AG09309 (cell line): ENCODE results near the gene TRIM46.
"Not testable (repeated sequence)": the region's sequence is repeated elsewhere in the genome, so short reads cannot be mapped to it uniquely, and the experiment has no call there.

Experiments used
- DNase-seq: peaks from one replicate; pipeline ENCODE4 v3.0.0-alpha.2; 2010; ENCODE audit warnings: low read depth
- H3K4me3 ChIP-seq: 2 replicates; pipeline ENCODE4 v1.5.1; 2011; ENCODE audit warnings: mild to moderate bottlenecking, low read depth, low read length, moderate library complexity; ENCODE audit not compliant: control insufficient read depth
- TF ChIP-seq, protein P1 (sequence below): IDR thresholded peaks from 2 replicates; pipeline ENCODE4 v1.5.1; 2011; ENCODE audit warnings: mild to moderate bottlenecking, low read depth, low read length, inconsistent platforms; ENCODE audit not compliant: insufficient read depth, control insufficient read depth; ENCODE audit errors: missing control alignments

TRIM46 gene

DNA sequence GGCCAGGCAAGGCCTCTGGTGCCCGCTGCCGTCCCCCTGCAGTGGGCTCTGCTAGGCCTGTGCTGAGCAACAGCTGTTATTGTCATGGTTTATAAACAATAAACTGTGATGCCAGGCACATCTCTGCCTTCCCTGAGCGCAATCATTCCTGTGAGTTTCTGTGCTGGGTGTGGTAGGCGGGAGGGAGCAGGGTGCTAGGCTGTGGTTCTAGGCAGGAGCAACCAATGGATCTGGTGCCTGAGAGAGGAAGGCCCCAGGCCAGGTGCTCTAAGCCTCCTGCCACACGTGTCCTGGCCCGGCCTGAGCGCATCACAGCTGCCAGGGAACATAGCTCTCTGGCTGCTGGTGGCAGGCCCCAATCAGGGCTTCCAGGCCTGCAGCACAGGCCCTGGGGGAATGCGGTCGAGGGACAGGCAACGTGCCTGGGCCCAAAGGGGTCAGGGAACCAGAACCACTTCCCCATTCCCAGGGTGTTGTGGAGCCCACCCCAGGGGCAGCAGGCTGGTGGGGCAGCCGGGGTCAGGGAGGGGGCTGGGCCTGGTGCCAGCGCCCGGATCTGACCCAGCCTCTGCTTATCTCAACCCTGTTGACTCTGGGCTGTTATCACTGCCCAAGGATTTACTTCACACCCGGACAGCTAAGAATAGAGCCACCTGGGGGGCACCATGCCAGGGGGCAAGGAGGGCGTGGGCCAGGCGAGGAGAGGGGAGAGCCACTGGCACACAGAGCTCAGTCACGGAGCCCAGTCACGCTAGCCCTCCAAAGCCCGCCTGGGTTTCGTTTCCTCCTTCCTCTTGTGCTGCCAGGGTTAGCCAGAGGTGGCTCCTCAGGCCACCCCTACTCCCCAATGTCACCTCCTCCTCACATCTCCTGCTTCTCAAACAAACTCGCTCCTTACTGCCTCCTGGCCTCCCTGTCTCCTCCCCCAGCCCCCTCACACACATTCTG, 11.5 kb downstream of the TRIM46 start:
- DNase-seq: no peak
- TF ChIP-seq, protein P1, sequence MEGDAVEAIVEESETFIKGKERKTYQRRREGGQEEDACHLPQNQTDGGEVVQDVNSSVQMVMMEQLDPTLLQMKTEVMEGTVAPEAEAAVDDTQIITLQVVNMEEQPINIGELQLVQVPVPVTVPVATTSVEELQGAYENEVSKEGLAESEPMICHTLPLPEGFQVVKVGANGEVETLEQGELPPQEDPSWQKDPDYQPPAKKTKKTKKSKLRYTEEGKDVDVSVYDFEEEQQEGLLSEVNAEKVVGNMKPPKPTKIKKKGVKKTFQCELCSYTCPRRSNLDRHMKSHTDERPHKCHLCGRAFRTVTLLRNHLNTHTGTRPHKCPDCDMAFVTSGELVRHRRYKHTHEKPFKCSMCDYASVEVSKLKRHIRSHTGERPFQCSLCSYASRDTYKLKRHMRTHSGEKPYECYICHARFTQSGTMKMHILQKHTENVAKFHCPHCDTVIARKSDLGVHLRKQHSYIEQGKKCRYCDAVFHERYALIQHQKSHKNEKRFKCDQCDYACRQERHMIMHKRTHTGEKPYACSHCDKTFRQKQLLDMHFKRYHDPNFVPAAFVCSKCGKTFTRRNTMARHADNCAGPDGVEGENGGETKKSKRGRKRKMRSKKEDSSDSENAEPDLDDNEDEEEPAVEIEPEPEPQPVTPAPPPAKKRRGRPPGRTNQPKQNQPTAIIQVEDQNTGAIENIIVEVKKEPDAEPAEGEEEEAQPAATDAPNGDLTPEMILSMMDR: no peak
- H3K4me3 ChIP-seq: no peak overlapping the region

DNA sequence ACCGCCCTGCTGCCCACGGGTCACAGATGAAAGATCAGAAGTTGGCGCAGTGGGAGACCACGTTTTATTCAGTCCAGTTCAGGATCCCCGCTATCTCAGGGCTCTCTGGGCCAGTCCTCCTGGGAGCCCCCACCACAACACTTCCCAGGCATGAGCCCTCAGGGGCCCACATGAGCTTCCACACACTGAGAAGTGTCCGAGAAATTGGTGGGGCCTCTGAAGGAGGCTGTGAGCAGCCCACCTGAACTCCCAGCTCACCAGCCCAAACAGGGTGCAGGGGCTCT, 12.1 kb downstream of the TRIM46 start:
- no peak for DNase-seq
- TF ChIP-seq, protein P1: no peak
- no peak overlapping the region for H3K4me3 ChIP-seq

DNA sequence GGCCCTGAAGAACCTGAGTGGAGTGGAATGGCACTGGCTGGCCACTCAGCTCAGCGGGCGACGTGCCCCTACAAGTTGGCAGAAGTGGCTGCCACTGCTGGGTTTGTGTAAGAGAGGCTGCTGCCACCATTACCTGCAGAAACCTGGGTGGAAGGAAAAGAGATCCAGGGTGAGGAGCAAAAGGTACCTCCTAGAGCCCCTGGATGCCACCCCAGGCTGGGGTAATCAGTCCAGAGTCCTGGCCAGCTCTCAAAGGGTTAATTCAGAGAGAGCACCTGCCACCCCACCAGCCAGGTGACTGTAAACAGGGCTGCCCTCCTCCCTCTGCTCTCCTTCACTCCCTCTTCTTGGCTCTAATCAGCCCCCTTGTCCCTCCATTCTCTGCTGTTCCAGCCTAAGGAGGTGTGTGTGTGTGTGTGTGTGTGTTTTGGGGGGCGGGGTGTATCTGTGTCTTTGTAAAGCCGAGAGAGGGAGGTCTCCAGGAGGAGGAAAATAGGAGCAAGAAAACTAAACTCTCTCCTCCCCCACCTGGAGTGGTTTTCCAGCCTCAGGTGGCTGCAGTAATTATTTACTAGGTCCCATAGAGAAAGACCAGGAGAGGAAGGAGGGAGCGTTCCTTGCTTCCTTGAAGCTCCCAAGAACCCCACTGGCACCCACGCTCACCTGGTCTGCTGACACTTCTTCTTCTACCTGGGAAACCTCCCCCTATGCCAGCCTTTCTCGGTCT, 12.6 kb downstream of the TRIM46 start:
- TF ChIP-seq, protein P1: no peak
- H3K4me3 ChIP-seq: no peak overlapping the region
- DNase-seq: no peak

DNA sequence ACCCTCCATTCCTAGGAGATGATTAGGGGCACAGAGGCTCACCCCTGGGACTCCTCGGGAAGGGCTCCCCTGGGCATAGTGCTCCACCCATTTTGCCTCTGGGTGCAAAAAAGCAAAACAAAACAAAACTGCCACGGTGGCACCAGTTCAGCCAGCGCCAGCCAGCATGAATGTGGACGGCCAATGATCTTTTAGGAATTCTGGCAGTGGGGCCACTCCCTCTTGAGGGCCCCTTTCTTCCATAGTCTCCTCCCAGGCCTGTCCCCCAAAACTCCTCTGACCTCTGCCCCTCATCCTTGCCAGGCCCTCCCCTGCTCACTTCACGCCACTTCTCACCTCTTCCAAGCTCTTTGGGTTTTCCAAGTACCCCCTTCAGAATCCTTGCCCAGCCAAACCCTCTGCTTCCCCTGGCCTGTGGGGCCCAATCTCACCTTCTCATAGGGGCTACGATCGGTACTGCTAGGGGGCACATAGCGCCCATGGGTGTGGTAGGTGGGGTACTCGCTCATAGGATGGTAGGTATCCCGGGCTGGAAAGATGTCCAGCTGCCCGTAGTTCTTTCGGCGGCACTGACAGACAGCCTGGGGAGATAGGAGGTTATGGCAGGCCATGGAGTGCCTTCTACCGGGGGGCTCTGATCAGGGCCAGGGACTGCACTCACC, 13.3 kb downstream of the TRIM46 start:
- no peak for DNase-seq
- TF ChIP-seq, protein P1: no peak

DNA sequence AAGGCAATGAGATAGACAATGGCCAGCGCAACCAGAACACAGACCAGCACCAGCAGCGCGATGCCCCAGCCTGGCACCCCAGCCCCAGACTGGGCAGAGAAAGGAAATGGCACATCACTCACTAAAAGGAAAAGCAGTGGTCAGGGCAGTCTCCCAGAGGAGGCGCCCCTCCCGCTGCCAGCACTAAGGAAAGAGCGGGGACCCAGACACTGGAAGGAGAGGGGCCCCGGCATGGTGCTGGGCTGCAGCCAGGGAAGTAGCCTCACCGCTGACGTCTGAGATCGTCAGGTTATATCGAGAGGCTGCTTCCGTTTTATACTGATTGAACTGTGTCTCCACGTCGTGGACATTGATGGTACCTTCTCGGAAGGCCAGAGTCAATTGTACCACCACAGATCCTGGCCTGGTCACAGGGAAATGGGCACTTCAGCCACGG, 13.8 kb downstream of the TRIM46 start:
- no peak for DNase-seq
- no peak overlapping the region for H3K4me3 ChIP-seq
- TF ChIP-seq, protein P1: no peak

More for the DNA sequence above, 13.3 kb downstream of the TRIM46 start:
- no peak overlapping the region for H3K4me3 ChIP-seq

DNA sequence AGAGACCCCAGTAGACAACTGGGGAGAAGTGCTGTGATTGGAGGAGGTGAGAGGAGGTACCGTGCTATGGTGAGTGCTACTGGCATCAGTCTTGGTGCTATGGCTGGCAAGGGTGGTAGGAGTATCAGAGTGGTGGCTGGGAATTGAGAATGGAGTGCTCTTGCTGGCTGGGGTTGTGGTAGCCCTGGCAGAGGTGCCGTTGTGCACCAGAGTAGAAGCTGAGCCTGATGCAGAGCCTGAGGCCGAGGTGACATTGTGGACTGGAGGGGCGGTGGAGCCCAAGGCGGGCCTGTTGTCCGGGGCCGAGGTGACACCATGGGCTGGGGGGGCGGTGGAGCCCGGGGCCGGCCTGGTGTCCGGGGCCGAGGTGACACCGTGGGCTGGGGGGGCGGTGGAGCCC, 14.6 kb downstream of the TRIM46 start:
- DNase-seq: no peak
- TF ChIP-seq, protein P1: no peak
- no peak overlapping the region for H3K4me3 ChIP-seq

DNA sequence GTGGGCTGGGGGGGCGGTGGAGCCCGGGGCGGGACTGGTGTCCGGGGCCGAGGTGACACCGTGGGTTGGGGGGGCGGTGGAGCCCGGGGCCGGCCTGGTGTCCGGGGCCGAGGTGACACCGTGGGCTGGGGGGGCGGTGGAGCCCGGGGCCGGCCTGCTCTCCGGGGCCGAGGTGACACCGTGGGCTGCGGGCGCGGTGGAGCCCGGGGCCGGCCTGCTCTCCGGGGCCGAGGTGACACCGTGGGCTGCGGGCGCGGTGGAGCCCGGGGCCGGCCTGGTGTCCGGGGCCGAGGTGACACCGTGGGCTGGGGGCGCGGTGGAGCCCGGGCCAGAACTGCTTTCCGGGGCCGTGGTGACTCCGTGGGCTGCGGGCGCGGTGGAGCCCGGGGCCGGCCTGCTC, 16.3 kb downstream of the TRIM46 start:
- H3K4me3 ChIP-seq, DNase-seq: not testable (repeated sequence)
